ENCODE data around the gene CUTA.

CUTA gene

GRCh38 chr6:33433001-33433543 is 15.2 kb upstream of the CUTA start:
- no peak for DNase-seq (ENCODE audit: extremely low spot score)
- ChIA-PET CTCF (no interaction called here), POLR2A (no interaction called here)
- no peak for TF ChIP-seq CTCF (IDR thresholded peaks at IDR 0.05; ENCODE audit: control extremely low read depth, extremely low read depth, low read depth, missing control alignments)

- TF ChIP-seq CTCF (IDR thresholded peaks at IDR 0.05; ENCODE audit: control extremely low read depth, extremely low read depth, low read depth, missing control alignments), result no peak
- POLR2A ChIA-PET, result no interaction called here
- no peak for DNase-seq (ENCODE audit: extremely low spot score)
- CTCF ChIA-PET, result interaction anchor here (0.7 kb wide), 1 partner anchor 10 kb away, joined by 4 read pairs; no protein-coding TSS in a partner anchor
Measured at GRCh38 chr6:33432546-33432945, 14.6 kb upstream of the CUTA start.

GRCh38 chr6:33431880-33432541 is 14.1 kb upstream of the CUTA start:
- ChIA-PET POLR2A (no interaction called here), CTCF (interaction anchor here (0.7 kb wide), 1 partner anchor 10 kb away, joined by 4 read pairs; no protein-coding TSS in a partner anchor)
- DNase-seq (ENCODE audit: extremely low spot score), result no peak
- no peak for TF ChIP-seq CTCF (IDR thresholded peaks at IDR 0.05; ENCODE audit: control extremely low read depth, extremely low read depth, low read depth, missing control alignments)

- ChIA-PET CTCF (interaction anchor here (0.8 to 2.2 kb wide), 11 partner anchors 9 to 155 kb away, joined by 3 to 7 read pairs (median 4); partner anchors contain the start of genes BAK1 and ZBTB9), POLR2A (no interaction called here)
- no peak for TF ChIP-seq CTCF (IDR thresholded peaks at IDR 0.05; ENCODE audit: control extremely low read depth, extremely low read depth, low read depth, missing control alignments)
- DNase-seq (ENCODE audit: extremely low spot score), result peak; percentile 89
Measured at GRCh38 chr6:33430991-33431879, 13.3 kb upstream of the CUTA start.

GRCh38 chr6:33430334-33430733 is 12.4 kb upstream of the CUTA start:
- TF ChIP-seq CTCF (IDR thresholded peaks at IDR 0.05; ENCODE audit: control extremely low read depth, extremely low read depth, low read depth, missing control alignments), result no peak
- no peak for DNase-seq (ENCODE audit: extremely low spot score)
- POLR2A ChIA-PET, result no interaction called here
- CTCF ChIA-PET, result interaction anchor here (0.8 to 2.2 kb wide), 11 partner anchors 8 to 156 kb away, joined by 3 to 7 read pairs (median 4); partner anchors contain the start of genes BAK1 and ZBTB9

- ChIA-PET CTCF (interaction anchor here (0.8 to 2.2 kb wide), 9 partner anchors 10 to 150 kb away, joined by 3 to 9 read pairs (median 5); partner anchors contain the start of genes BAK1, CUTA and ZBTB9), POLR2A (no interaction called here)
Measured at GRCh38 chr6:33429750-33430052, 11.8 kb upstream of the CUTA start.

More at GRCh38 chr6:33429750-33430052, 11.8 kb upstream of the CUTA start:
- no peak for TF ChIP-seq CTCF (IDR thresholded peaks at IDR 0.05; ENCODE audit: control extremely low read depth, extremely low read depth, low read depth, missing control alignments)
- no peak for DNase-seq (ENCODE audit: extremely low spot score)

Data from GM10248 (cell line).